Panc1 (cell line): ENCODE data around the gene SIK2. TPM values are rescaled to one million over a fixed set of nuclear protein-coding genes. Genes with fewer than 3 reads are reported as not detected.

ENCODE experiments used
- ATAC-seq: fragments of 200-7000 bp; cut with Tn5 transposase; 2 replicates; pipeline ENCODE4 v1.9.1; 2020; ENCODE audit warnings: mild to moderate bottlenecking, moderate library complexity
- BruUV-seq: library from RNA; stranded (reverse); fragments of 400-500 nt; replicated peaks from 2 replicates; lab custom pipeline; 2021; lab: Mats Ljungman, UMichigan
- CTCF ChIA-PET: fragments of 300-600 bp; sonication (Branson Sonifier 250); formaldehyde crosslinking; loops from one replicate; lab custom pipeline; 2022; ENCODE audit warnings: antibody characterized with exemption; lab: Charles Lee
- POLR2A ChIA-PET: fragments of 300-600 bp; sonication (Branson Sonifier 250); formaldehyde crosslinking; loops from one replicate; lab custom pipeline; 2022; ENCODE audit warnings: antibody characterized with exemption; lab: Charles Lee
- DNase-seq: peaks from one replicate; pipeline ENCODE4 v3.0.0-alpha.2; 2010; ENCODE audit warnings: low read depth, low spot score
- H3K27ac ChIP-seq: 2 replicates; pipeline ENCODE4 v1.5.1; 2011; ENCODE audit warnings: mild to moderate bottlenecking, low read length, inconsistent platforms
- H3K27me3 ChIP-seq: fragments of 200-500 bp; sonication (Bioruptor generic); 2 replicates; pipeline ENCODE4 v1.6.0; 2014; ENCODE audit warnings: low read length, inconsistent platforms; ENCODE audit not compliant: control insufficient read depth, insufficient read depth
- H3K36me3 ChIP-seq: fragments of 200-500 bp; sonication (Bioruptor generic); 2 replicates; pipeline ENCODE4 v1.5.1; 2014; ENCODE audit warnings: inconsistent platforms, mild to moderate bottlenecking, low read length, moderate library complexity; ENCODE audit not compliant: control insufficient read depth, insufficient read depth
- H3K4me1 ChIP-seq: 2 replicates; pipeline ENCODE4 v1.5.1; 2011; ENCODE audit warnings: inconsistent platforms, mild to moderate bottlenecking, low read length, moderate library complexity; ENCODE audit not compliant: control insufficient read depth, insufficient read depth
- H3K4me3 ChIP-seq, 2 experiments: 2 replicates each; pipeline ENCODE4 v1.5.1; 2011 to 2012; ENCODE audit warnings: low read depth in 2 of 2, low read length in 2 of 2, mild to moderate bottlenecking in 2 of 2, inconsistent platforms in 1 of 2, moderate library complexity in 1 of 2
- H3K9me3 ChIP-seq: fragments of 200-500 bp; sonication (Bioruptor generic); 2 replicates; pipeline ENCODE4 v1.5.1; 2014; ENCODE audit warnings: low read depth, mild to moderate bottlenecking, inconsistent platforms, low read length, moderate library complexity; ENCODE audit not compliant: control insufficient read depth, insufficient read depth
- CTCF ChIP-seq: fragments of 450-650 bp; IDR thresholded peaks from 2 replicates; pipeline ENCODE4 v1.5.1; 2017; ENCODE audit warnings: mild to moderate bottlenecking
- POLR2AphosphoS5 ChIP-seq: IDR thresholded peaks from 2 replicates; pipeline ENCODE4 v1.6.1; 2012; ENCODE audit warnings: mild to moderate bottlenecking, low read depth, low read length, moderate library complexity
- REST ChIP-seq, 2 experiments: IDR thresholded peaks; 2 replicates each; pipeline ENCODE4 v1.6.1; 2011 to 2012; ENCODE audit warnings: low read depth in 2 of 2, control low read depth in 1 of 2, low read length in 1 of 2, mild to moderate bottlenecking in 1 of 2, moderate library complexity in 1 of 2; ENCODE audit not compliant: insufficient read depth in 1 of 2
- SIN3A ChIP-seq: IDR thresholded peaks from 2 replicates; pipeline ENCODE4 v1.6.1; 2012; ENCODE audit warnings: low read depth, mild to moderate bottlenecking, low read length, moderate library complexity, borderline replicate concordance; ENCODE audit not compliant: insufficient read depth
- TCF7L2 ChIP-seq: IDR thresholded peaks from 2 replicates; pipeline ENCODE4 v1.6.1; 2011; ENCODE audit warnings: mild to moderate bottlenecking, low read depth, low read length, inconsistent platforms
- in situ Hi-C: cut with HindIII; loops from 2 replicates; pipeline ENCODE4 v1.10.0; 2016; ENCODE audit warnings: low sequenced_read_pairs, low pct_unique_long_range_greater_than_20kb
- intact Hi-C: fragments of 100-400 bp; cut with micrococcal nuclease; formaldehyde crosslinking; loops from one replicate; pipeline ENCODE4 v1.10.0; 2022; ENCODE audit not compliant: unreplicated experiment
- total RNA-seq: library from RNA; stranded (reverse); gene quantifications from one replicate; pipeline ENCODE4 v1.2.1, GENCODE V29; 2021; ENCODE audit not compliant: unreplicated experiment

Gene SIK2
- total RNA-seq, 1 experiment from 2014 or later: 17.0 TPM

GRCh38 chr11:111606986-111607385, 4.7 kb downstream of the SIK2 start:
- intact Hi-C loops (no loop called here), in situ Hi-C loops (no loop called here)
- DNase-seq (no peak), ATAC-seq (no peak)
- no peak for TF ChIP-seq SIN3A
- no peak for TF ChIP-seq TCF7L2
- TF ChIP-seq REST (IDR thresholded peaks at IDR 0.05; ENCODE audit: insufficient read depth in 1 of 2, low read depth in 2 of 2, low read length in 1 of 2): no peak
- TF ChIP-seq CTCF: no peak
- TF ChIP-seq POLR2AphosphoS5: no peak
- H3K36me3 ChIP-seq: no peaks in the 10 kb centered on the region
- BruUV-seq: no TSS peak
- H3K9me3 ChIP-seq: no peaks in the 10 kb centered on the region
- ChIA-PET POLR2A (no interaction called here), CTCF (interaction anchor here (0.7 kb wide), 1 partner anchor 13 kb away, joined by 4 read pairs; no protein-coding TSS in a partner anchor)
- peaks cover 18% of the 10 kb centered on the region; the same call in 1 of the 2 replicates for H3K4me1 ChIP-seq
- no peak overlapping the region for H3K4me3 ChIP-seq
- H3K27me3 ChIP-seq: no peaks in the 10 kb centered on the region
- H3K27ac ChIP-seq: no peak overlapping the region

DNA sequence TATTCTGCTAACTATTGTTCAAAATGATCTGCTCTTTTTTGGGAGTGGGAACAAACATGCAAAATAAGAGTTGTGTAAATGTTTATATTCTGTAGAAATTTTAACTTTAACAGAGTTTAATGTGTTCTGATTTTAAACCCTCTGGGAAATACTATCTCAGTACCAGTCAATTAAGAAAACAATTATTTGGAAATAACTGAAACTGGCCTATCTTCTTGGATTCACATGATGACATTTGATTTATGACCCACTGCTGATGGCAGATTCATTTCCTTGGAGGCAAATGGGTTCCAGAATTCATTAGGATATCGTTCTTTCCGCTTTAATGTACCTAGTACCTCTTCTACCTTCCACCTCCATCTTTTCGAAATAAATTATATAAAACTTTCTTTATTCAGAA, 5.5 kb downstream of the SIK2 start:
- POLR2A ChIA-PET: no interaction called here
- no peak overlapping the region for H3K4me3 ChIP-seq
- in situ Hi-C loops (no loop called here), intact Hi-C loops (no loop called here)
- H3K27me3 ChIP-seq: no peaks in the 10 kb centered on the region
- no peaks in the 10 kb centered on the region for H3K9me3 ChIP-seq
- H3K27ac ChIP-seq: no peak overlapping the region
- BruUV-seq: no TSS peak
- DNase-seq (no peak), ATAC-seq (no peak)
- no peaks in the 10 kb centered on the region for H3K36me3 ChIP-seq
- no peak for TF ChIP-seq TCF7L2
- TF ChIP-seq REST (IDR thresholded peaks at IDR 0.05; ENCODE audit: insufficient read depth in 1 of 2, low read depth in 2 of 2, low read length in 1 of 2): no peak
- no peak for TF ChIP-seq POLR2AphosphoS5
- TF ChIP-seq CTCF: no peak
- no peak for TF ChIP-seq SIN3A
- CTCF ChIA-PET: no interaction called here
- H3K4me1 ChIP-seq: peaks cover 18% of the 10 kb centered on the region; the same call in 1 of the 2 replicates
